ENCODE data around the gene PTPRC.

Gene PTPRC

DNA sequence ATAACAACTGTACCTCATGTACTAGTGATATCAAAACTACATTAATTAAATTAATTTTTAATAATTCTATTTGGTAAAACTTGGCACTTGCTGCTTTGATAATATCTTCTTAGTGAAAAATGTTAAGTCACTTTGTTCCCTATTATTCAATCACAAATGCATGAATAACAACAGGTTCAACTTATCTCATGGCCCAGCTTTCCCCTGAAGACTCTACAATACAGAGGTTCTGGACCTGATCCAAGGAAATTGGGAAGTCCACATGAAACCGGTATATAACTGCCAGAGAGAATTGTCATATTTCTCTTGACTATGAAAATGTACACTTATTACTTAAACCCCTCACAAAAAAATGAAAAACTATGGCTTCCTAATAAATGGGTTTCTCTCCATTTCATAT is 33.9 kb upstream of the PTPRC start:
- H3K4me3 ChIP-seq (ENCODE audit: low read length): no peak overlapping the region
- no peaks in the 10 kb centered on the region for H3K9me3 ChIP-seq (ENCODE audit: control insufficient read depth, low read length)
- DNase-seq (ENCODE audit: low read depth): no peak
- H3K27me3 ChIP-seq (replicated peaks; ENCODE audit: control insufficient read depth, insufficient read depth, low read length): no peaks in the 10 kb centered on the region
- no peaks in the 10 kb centered on the region for H3K4me1 ChIP-seq (ENCODE audit: control insufficient read depth, insufficient read depth, low read length)
- H3K36me3 ChIP-seq (ENCODE audit: control insufficient read depth, insufficient read depth, low read length, severe bottlenecking): no peaks in the 10 kb centered on the region
- H3K9ac ChIP-seq (ENCODE audit: low read length): no peak overlapping the region

- H3K9ac ChIP-seq (ENCODE audit: low read length): no peak overlapping the region
- no peaks in the 10 kb centered on the region for H3K27me3 ChIP-seq (replicated peaks; ENCODE audit: control insufficient read depth, insufficient read depth, low read length)
- no peak for DNase-seq (ENCODE audit: low read depth)
- no peaks in the 10 kb centered on the region for H3K9me3 ChIP-seq (ENCODE audit: control insufficient read depth, low read length)
- no peaks in the 10 kb centered on the region for H3K4me1 ChIP-seq (ENCODE audit: control insufficient read depth, insufficient read depth, low read length)
- H3K36me3 ChIP-seq (ENCODE audit: control insufficient read depth, insufficient read depth, low read length, severe bottlenecking): no peaks in the 10 kb centered on the region
- no peak overlapping the region for H3K4me3 ChIP-seq (ENCODE audit: low read length)
Measured at GRCh38 chr1:198605406-198605805, 33.4 kb upstream of the PTPRC start.

- Histone ChIP-seq H3K4me3 (ENCODE audit: low read length) (no peak overlapping the region), H3K4me1 (ENCODE audit: control insufficient read depth, insufficient read depth, low read length) (peaks cover 6% of the 10 kb centered on the region), H3K27me3 (replicated peaks; ENCODE audit: control insufficient read depth, insufficient read depth, low read length) (no peaks in the 10 kb centered on the region), H3K9ac (ENCODE audit: low read length) (no peak overlapping the region), H3K36me3 (ENCODE audit: control insufficient read depth, insufficient read depth, low read length, severe bottlenecking) (no peaks in the 10 kb centered on the region), H3K9me3 (ENCODE audit: control insufficient read depth, low read length) (no peaks in the 10 kb centered on the region)
- peak; percentile 30 for DNase-seq (ENCODE audit: low read depth)
Measured at GRCh38 chr1:198606020-198606438, 32.8 kb upstream of the PTPRC start.

DNA sequence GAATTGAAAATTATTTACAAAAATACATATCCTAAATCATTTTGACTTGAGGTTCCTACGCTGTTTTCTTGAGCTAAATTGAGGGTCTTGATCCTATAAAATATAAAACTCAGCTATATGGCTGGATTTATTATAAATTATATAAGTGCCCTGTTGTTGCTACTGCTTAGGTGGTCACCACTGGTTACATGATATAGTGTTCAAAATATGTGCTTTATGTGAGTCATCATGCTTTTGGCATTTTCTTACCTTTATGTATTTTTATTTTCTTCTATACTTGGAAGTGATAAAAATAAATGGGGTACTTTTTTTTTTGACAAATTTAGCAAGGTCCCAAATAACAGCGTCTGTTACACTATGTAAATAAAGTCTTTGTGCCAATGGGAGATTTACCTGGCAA is 31.1 kb upstream of the PTPRC start:
- Histone ChIP-seq H3K36me3 (ENCODE audit: control insufficient read depth, insufficient read depth, low read length, severe bottlenecking) (no peaks in the 10 kb centered on the region), H3K4me3 (ENCODE audit: low read length) (no peak overlapping the region), H3K27me3 (replicated peaks; ENCODE audit: control insufficient read depth, insufficient read depth, low read length) (no peaks in the 10 kb centered on the region), H3K4me1 (ENCODE audit: control insufficient read depth, insufficient read depth, low read length) (peaks cover 6% of the 10 kb centered on the region), H3K9me3 (ENCODE audit: control insufficient read depth, low read length) (no peaks in the 10 kb centered on the region), H3K9ac (ENCODE audit: low read length) (no peak overlapping the region)
- no peak for DNase-seq (ENCODE audit: low read depth)

DNA sequence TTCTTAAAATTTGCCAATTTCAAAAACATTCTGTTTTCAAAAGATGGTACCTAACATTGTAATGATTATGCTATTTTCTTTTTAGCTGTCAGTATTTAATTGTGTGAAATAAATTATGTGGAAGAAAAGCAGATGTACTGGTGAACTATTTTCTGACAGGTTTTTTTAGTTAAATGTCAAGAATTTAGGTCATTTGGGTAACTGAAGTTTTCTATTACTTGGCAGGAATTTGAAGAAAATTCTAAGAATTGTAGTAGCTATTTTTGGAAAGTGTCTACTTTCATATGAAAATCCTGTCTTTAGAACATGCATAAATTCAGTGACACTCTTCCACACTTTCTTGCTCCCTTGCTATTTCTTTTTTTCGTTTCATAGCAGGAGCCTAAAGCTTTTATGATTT is 28.5 kb upstream of the PTPRC start:
- Histone ChIP-seq H3K4me3 (ENCODE audit: low read length) (no peak overlapping the region), H3K36me3 (ENCODE audit: control insufficient read depth, insufficient read depth, low read length, severe bottlenecking) (no peaks in the 10 kb centered on the region), H3K9ac (ENCODE audit: low read length) (no peak overlapping the region), H3K27me3 (replicated peaks; ENCODE audit: control insufficient read depth, insufficient read depth, low read length) (no peaks in the 10 kb centered on the region), H3K9me3 (ENCODE audit: control insufficient read depth, low read length) (no peaks in the 10 kb centered on the region), H3K4me1 (ENCODE audit: control insufficient read depth, insufficient read depth, low read length) (peaks cover 6% of the 10 kb centered on the region)
- peak; percentile 44 for DNase-seq (ENCODE audit: low read depth)

- Histone ChIP-seq H3K4me3 (ENCODE audit: low read length) (no peak overlapping the region), H3K36me3 (ENCODE audit: control insufficient read depth, insufficient read depth, low read length, severe bottlenecking) (no peaks in the 10 kb centered on the region), H3K27me3 (replicated peaks; ENCODE audit: control insufficient read depth, insufficient read depth, low read length) (no peaks in the 10 kb centered on the region), H3K4me1 (ENCODE audit: control insufficient read depth, insufficient read depth, low read length) (peaks cover 6% of the 10 kb centered on the region), H3K9me3 (ENCODE audit: control insufficient read depth, low read length) (no peaks in the 10 kb centered on the region), H3K9ac (ENCODE audit: low read length) (no peak overlapping the region)
- no peak for DNase-seq (ENCODE audit: low read depth)
Measured at GRCh38 chr1:198611219-198611618, 27.6 kb upstream of the PTPRC start.

DNA sequence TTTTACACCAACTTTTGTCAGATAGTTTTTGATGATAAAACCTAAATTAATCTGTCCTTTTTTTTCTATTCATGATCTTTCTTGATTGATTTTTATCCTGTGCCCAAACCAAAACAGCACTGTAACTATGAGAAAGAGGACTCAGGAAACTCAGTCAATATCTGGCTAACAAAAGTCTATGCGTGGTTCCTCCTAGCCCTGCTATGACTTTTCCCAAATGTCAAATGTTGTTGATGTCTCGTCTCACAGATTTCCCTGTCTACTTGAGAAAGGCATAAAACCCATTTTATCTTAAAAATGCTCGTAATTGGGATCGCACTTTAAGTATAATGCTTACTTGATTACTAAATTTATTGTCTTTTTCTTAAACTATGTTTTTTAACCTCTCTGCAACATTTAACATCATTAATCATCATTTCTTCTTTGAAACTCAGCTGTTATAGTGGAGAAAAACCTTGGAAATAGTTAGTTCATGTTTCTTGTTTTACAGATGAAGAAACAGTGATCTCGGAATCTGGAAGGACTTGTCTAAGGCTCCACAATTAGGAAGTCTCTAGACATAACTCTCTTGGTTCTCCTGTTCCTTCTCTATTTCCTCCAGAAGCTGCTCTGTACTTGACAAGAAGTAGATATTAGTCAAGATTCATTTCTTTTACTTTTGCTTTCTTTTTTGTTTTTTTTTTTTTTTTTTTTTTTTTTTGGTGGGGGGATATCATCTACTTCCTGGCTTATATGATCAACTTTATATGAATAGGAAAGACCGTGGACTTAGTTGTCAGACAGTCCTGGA is 26.2 kb upstream of the PTPRC start:
- DNase-seq (ENCODE audit: low read depth): no peak
- Histone ChIP-seq H3K9ac (ENCODE audit: low read length) (no peak overlapping the region), H3K4me3 (ENCODE audit: low read length) (no peak overlapping the region), H3K9me3 (ENCODE audit: control insufficient read depth, low read length) (no peaks in the 10 kb centered on the region), H3K36me3 (ENCODE audit: control insufficient read depth, insufficient read depth, low read length, severe bottlenecking) (no peaks in the 10 kb centered on the region), H3K27me3 (replicated peaks; ENCODE audit: control insufficient read depth, insufficient read depth, low read length) (no peaks in the 10 kb centered on the region), H3K4me1 (ENCODE audit: control insufficient read depth, insufficient read depth, low read length) (peaks cover 6% of the 10 kb centered on the region)

- Histone ChIP-seq H3K9ac (ENCODE audit: low read length) (no peak overlapping the region), H3K4me1 (ENCODE audit: control insufficient read depth, insufficient read depth, low read length) (no peaks in the 10 kb centered on the region), H3K9me3 (ENCODE audit: control insufficient read depth, low read length) (no peaks in the 10 kb centered on the region), H3K36me3 (ENCODE audit: control insufficient read depth, insufficient read depth, low read length, severe bottlenecking) (no peaks in the 10 kb centered on the region), H3K4me3 (ENCODE audit: low read length) (no peak overlapping the region), H3K27me3 (replicated peaks; ENCODE audit: control insufficient read depth, insufficient read depth, low read length) (no peaks in the 10 kb centered on the region)
- no peak for DNase-seq (ENCODE audit: low read depth)
Measured at GRCh38 chr1:198617406-198617805, 21.4 kb upstream of the PTPRC start.

DNA sequence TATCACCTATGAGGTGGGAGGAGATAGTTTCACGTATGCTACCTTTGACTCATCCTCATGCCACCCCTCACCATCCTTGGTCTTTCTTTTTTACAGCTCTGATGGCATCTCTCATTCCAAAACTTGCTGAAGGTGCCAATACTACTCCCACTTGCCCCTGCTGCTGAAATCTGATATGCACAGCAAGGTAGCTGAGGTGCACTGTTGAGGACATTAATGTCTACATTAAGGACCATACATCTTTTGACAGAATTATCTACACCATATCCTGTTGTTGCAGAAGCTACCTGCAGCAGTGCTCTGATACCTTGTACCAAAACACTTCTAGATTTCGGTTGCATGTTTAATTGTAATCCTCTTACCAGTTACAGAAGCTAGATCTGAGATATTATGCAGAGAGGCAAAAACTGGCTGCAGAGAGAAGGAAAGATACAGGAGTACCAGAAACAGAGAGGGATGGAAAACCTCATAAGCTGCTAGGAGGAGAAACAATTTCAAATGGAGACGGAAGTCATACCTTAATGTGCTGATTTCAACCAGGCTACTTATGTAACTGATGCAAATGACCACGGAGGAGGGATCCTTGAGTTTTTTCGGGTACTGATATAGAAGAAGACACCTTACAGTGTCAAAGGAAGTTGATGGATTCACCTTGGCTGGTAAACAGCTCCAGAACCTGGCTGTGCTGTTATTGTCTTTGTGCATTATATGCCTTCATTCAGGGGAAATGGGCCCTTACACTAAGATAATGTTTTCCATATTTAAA is 19.3 kb upstream of the PTPRC start:
- DNase-seq (ENCODE audit: low read depth): no peak
- Histone ChIP-seq H3K4me3 (ENCODE audit: low read length) (no peak overlapping the region), H3K36me3 (ENCODE audit: control insufficient read depth, insufficient read depth, low read length, severe bottlenecking) (no peaks in the 10 kb centered on the region), H3K27me3 (replicated peaks; ENCODE audit: control insufficient read depth, insufficient read depth, low read length) (no peaks in the 10 kb centered on the region), H3K4me1 (ENCODE audit: control insufficient read depth, insufficient read depth, low read length) (peaks cover 4% of the 10 kb centered on the region), H3K9me3 (ENCODE audit: control insufficient read depth, low read length) (no peaks in the 10 kb centered on the region), H3K9ac (ENCODE audit: low read length) (no peak overlapping the region)

GRCh38 chr1:198620218-198620617 is 18.6 kb upstream of the PTPRC start:
- no peak for DNase-seq (ENCODE audit: low read depth)
- Histone ChIP-seq H3K36me3 (ENCODE audit: control insufficient read depth, insufficient read depth, low read length, severe bottlenecking) (no peaks in the 10 kb centered on the region), H3K9ac (ENCODE audit: low read length) (no peak overlapping the region), H3K4me1 (ENCODE audit: control insufficient read depth, insufficient read depth, low read length) (peaks cover 4% of the 10 kb centered on the region), H3K27me3 (replicated peaks; ENCODE audit: control insufficient read depth, insufficient read depth, low read length) (no peaks in the 10 kb centered on the region), H3K9me3 (ENCODE audit: control insufficient read depth, low read length) (no peaks in the 10 kb centered on the region), H3K4me3 (ENCODE audit: low read length) (no peak overlapping the region)

DNA sequence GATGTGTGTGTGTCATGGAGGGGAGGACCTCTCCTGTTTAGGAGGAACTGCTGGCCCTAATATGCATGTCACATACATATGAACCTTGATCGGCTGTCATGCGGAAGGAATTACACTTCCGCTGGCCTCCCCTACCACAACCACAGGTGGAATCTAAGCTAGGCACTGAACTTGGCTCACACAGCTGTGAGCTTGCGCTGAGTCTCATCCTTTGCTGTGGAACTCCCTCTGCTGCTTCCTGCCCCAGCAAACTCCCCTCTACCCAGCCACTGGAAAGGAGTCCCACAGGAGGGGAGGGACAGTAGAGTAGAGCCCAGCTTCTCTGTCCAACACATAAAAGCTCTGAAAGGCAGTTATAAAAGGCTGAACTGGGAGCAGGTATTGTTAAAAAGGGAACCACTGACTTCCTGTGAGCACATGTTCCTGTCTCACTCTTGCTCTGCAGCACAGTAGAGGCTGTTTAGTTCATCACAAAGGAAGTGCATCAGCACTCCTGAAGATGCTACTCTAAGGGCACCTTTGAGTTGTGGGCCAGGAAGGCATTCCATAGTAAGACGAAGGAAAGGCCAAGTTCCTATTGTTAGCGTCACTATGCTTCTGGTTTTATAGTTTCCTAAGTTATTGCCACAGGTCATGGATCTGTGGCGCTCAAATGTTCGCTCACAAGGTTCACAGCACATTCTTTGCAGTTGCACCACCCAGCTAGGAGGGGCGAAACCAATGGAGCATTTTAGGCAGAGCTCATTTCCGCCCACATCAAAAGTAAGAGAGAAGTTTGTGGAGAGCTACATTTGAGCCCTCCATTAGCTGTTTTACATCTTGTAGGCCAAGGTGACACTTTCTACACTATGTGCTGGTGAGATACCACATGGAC is 17.7 kb upstream of the PTPRC start:
- H3K9ac ChIP-seq (ENCODE audit: low read length): no peak overlapping the region
- peaks cover 4% of the 10 kb centered on the region for H3K4me1 ChIP-seq (ENCODE audit: control insufficient read depth, insufficient read depth, low read length)
- H3K4me3 ChIP-seq (ENCODE audit: low read length): no peak overlapping the region
- H3K27me3 ChIP-seq (replicated peaks; ENCODE audit: control insufficient read depth, insufficient read depth, low read length): no peaks in the 10 kb centered on the region
- no peak for DNase-seq (ENCODE audit: low read depth)
- H3K9me3 ChIP-seq (ENCODE audit: control insufficient read depth, low read length): no peaks in the 10 kb centered on the region
- no peaks in the 10 kb centered on the region for H3K36me3 ChIP-seq (ENCODE audit: control insufficient read depth, insufficient read depth, low read length, severe bottlenecking)

Data from adipocyte (in vitro differentiated cells).